H9 (cell line): ENCODE results near the gene SEC11A. TPM values are rescaled to one million over a fixed set of nuclear protein-coding genes. Genes with fewer than 3 reads are reported as not detected.

Experiments
- DNase-seq: peaks from one replicate; pipeline ENCODE4 v3.0.0-alpha.2; 2017
- H2AFZ ChIP-seq: one replicate; pipeline ENCODE4 v1.6.1; 2013; ENCODE audit warnings: mild to moderate bottlenecking, low read length, control low read depth, moderate library complexity
- H2AK5ac ChIP-seq: 2 replicates; pipeline ENCODE4 v1.6.1; 2013; ENCODE audit warnings: low read length, control low read depth, mixed read lengths; ENCODE audit not compliant: insufficient read length
- H2BK120ac ChIP-seq: one replicate; pipeline ENCODE4 v1.6.1; 2013; ENCODE audit warnings: low read depth, mild to moderate bottlenecking, low read length, control low read depth, inconsistent platforms; ENCODE audit not compliant: poor library complexity, severe bottlenecking
- H2BK12ac ChIP-seq: 2 replicates; pipeline ENCODE4 v1.6.1; 2013; ENCODE audit warnings: low read length, control low read depth, mixed read lengths, low read depth; ENCODE audit not compliant: insufficient read length
- H2BK15ac ChIP-seq: 2 replicates; pipeline ENCODE4 v1.6.1; 2013; ENCODE audit warnings: low read depth, low read length, control low read depth
- H2BK20ac ChIP-seq: one replicate; pipeline ENCODE4 v1.6.1; 2013; ENCODE audit warnings: low read depth, mild to moderate bottlenecking, low read length, control low read depth, inconsistent platforms; ENCODE audit not compliant: poor library complexity, severe bottlenecking
- H2BK5ac ChIP-seq: 2 replicates; pipeline ENCODE4 v1.6.1; 2013; ENCODE audit warnings: low read length, control low read depth, mixed read lengths; ENCODE audit not compliant: insufficient read length
- H3K14ac ChIP-seq: 2 replicates; pipeline ENCODE4 v1.6.1; 2013; ENCODE audit warnings: low read length, control low read depth; ENCODE audit not compliant: insufficient read depth
- H3K18ac ChIP-seq: 2 replicates; pipeline ENCODE4 v1.6.1; 2013; ENCODE audit warnings: low read depth, mild to moderate bottlenecking, mixed read lengths, low read length, control low read depth; ENCODE audit not compliant: insufficient read length
- H3K23ac ChIP-seq: 2 replicates; pipeline ENCODE4 v1.6.1; 2013; ENCODE audit warnings: low read length, control low read depth, mixed read lengths, low read depth; ENCODE audit not compliant: insufficient read length
- H3K23me2 ChIP-seq: 2 replicates; pipeline ENCODE4 v1.6.1; 2013; ENCODE audit warnings: low read depth, mild to moderate bottlenecking, mixed read lengths, low read length, control low read depth; ENCODE audit not compliant: insufficient read length, poor library complexity, severe bottlenecking
- H3K27ac ChIP-seq: 2 replicates; pipeline ENCODE4 v1.5.1; 2013; ENCODE audit warnings: low read length, control low read depth, mixed read lengths, low read depth; ENCODE audit not compliant: insufficient read length
- H3K27me3 ChIP-seq: 2 replicates; pipeline ENCODE4 v1.6.1; 2013; ENCODE audit warnings: low read length, control low read depth, inconsistent platforms; ENCODE audit not compliant: insufficient read depth
- H3K4ac ChIP-seq: 2 replicates; pipeline ENCODE4 v1.6.1; 2013; ENCODE audit warnings: low read depth, mild to moderate bottlenecking, control low read depth, inconsistent platforms, low read length, moderate library complexity
- H3K4me1 ChIP-seq: 2 replicates; pipeline ENCODE4 v1.6.1; 2013; ENCODE audit warnings: low read length, control low read depth, inconsistent platforms; ENCODE audit not compliant: insufficient read depth
- H3K4me2 ChIP-seq: 2 replicates; pipeline ENCODE4 v1.6.1; 2013; ENCODE audit warnings: low read length, control low read depth, mixed read lengths; ENCODE audit not compliant: insufficient read length, insufficient read depth
- H3K56ac ChIP-seq: 2 replicates; pipeline ENCODE4 v1.6.1; 2013; ENCODE audit warnings: low read depth, mild to moderate bottlenecking, mixed read lengths, low read length, control low read depth; ENCODE audit not compliant: insufficient read length
- H3K79me1 ChIP-seq: 2 replicates; pipeline ENCODE4 v1.6.1; 2013; ENCODE audit warnings: low read depth, mild to moderate bottlenecking, moderate library complexity, low read length, control low read depth, inconsistent platforms; ENCODE audit not compliant: insufficient read depth, poor library complexity, severe bottlenecking
- H3K79me2 ChIP-seq: 2 replicates; pipeline ENCODE4 v1.6.1; 2013; ENCODE audit warnings: low read length, control low read depth, inconsistent platforms; ENCODE audit not compliant: insufficient read depth
- H3K9ac ChIP-seq: 2 replicates; pipeline ENCODE4 v1.6.1; 2013; ENCODE audit warnings: low read length, control low read depth, mixed read lengths; ENCODE audit not compliant: insufficient read length; ENCODE audit errors: extremely low read depth
- H3K9me3 ChIP-seq: one replicate; pipeline ENCODE4 v1.6.1; 2013; ENCODE audit warnings: low read depth, low read length, inconsistent platforms; ENCODE audit not compliant: control insufficient read depth
- H3T11ph ChIP-seq: one replicate; pipeline ENCODE4 v1.6.1; 2013; ENCODE audit warnings: mild to moderate bottlenecking, low read length, control low read depth, inconsistent platforms
- H4K20me1 ChIP-seq: one replicate; pipeline ENCODE4 v1.6.1; 2013; ENCODE audit not compliant: control insufficient read depth, insufficient read length, insufficient read depth
- H4K5ac ChIP-seq: 2 replicates; pipeline ENCODE4 v1.6.1; 2013; ENCODE audit warnings: low read depth, mild to moderate bottlenecking, mixed read lengths, low read length, control low read depth; ENCODE audit not compliant: insufficient read length
- H4K8ac ChIP-seq: replicated peaks from 2 replicates; pipeline ENCODE4 v1.6.1; 2013; ENCODE audit warnings: low read length, control low read depth, mixed read lengths, low read depth; ENCODE audit not compliant: insufficient read length
- H4K91ac ChIP-seq: 2 replicates; pipeline ENCODE4 v1.6.1; 2013; ENCODE audit warnings: low read depth, mild to moderate bottlenecking, moderate library complexity, mixed read lengths, low read length, control low read depth; ENCODE audit not compliant: insufficient read length
- H3K27ac Mint-ChIP-seq, 3 experiments: 2 replicates in 2 of 3; 3 replicates in 1 of 3; pipeline ENCODE4 v1.8.0; 2020 to 2021; ENCODE audit warnings: mixed read lengths in 3 of 3, mild to moderate bottlenecking in 1 of 3, moderate library complexity in 1 of 3
- H3K27me3 Mint-ChIP-seq: 2 replicates; pipeline ENCODE4 v1.8.0; 2021; ENCODE audit warnings: low read depth, mild to moderate bottlenecking, moderate library complexity, mixed read lengths
- H3K36me3 Mint-ChIP-seq, 3 experiments: 2 replicates in 2 of 3; 3 replicates in 1 of 3; pipeline ENCODE4 v1.8.0; 2020 to 2021; ENCODE audit warnings: low read depth in 3 of 3, mixed read lengths in 3 of 3; ENCODE audit not compliant: insufficient read depth in 1 of 3
- H3K4me1 Mint-ChIP-seq, 2 experiments: 2 replicates each; pipeline ENCODE4 v1.8.0; 2020; ENCODE audit warnings: mixed read lengths in 2 of 2
- H3K4me3 Mint-ChIP-seq, 2 experiments: 2 replicates in 1 of 2; 3 replicates in 1 of 2; pipeline ENCODE4 v1.8.0; 2020 to 2021; ENCODE audit warnings: mild to moderate bottlenecking in 2 of 2, mixed read lengths in 2 of 2, moderate library complexity in 1 of 2
- H3K9me3 Mint-ChIP-seq, 2 experiments: 2 replicates in 1 of 2; 3 replicates in 1 of 2; pipeline ENCODE4 v1.8.0; 2020; ENCODE audit warnings: mild to moderate bottlenecking in 2 of 2, mixed read lengths in 2 of 2, moderate library complexity in 1 of 2
- WGBS: extraction: QIAGEN DNeasy Blood & Tissue Kit; methylation state at CpG from one replicate; pipeline ENCODE4 v1.1.7; 2013; ENCODE audit warnings: missing lambda C conversion rate, low lambda C conversion rate, mixed read lengths; ENCODE audit not compliant: insufficient read length; ENCODE audit errors: extremely low coverage; 5-methylcytosine and 5-hydroxymethylcytosine counted together
- total RNA-seq: library from RNA; stranded (reverse); gene quantifications from 2 replicates; pipeline ENCODE4 v1.2.1, GENCODE V29; 2021
- TF ChIP-seq, protein P1 (sequence below): fragments of 200-600 bp; sonication (generic); conservative IDR thresholded peaks from 3 replicates; pipeline ENCODE4 v1.8.0; 2021; ENCODE audit warnings: antibody characterized with exemption, mild to moderate bottlenecking

Gene SEC11A
- total RNA-seq, 1 experiment from 2014 or later, result 250 TPM

GRCh38 chr15:84725001-84725491, 9.1 kb upstream of the SEC11A start:
- Histone ChIP-seq H3K18ac (no peak overlapping the region), H4K20me1 (no peaks in the 10 kb centered on the region), H3K4ac (no peak overlapping the region), H3K79me1 (no peaks in the 10 kb centered on the region), H3K79me2 (no peaks in the 10 kb centered on the region), H2BK20ac (no peak overlapping the region), H2AK5ac (no peak overlapping the region), H4K5ac (no peak overlapping the region), H3K23me2 (no peaks in the 10 kb centered on the region), H3K27ac (no peak overlapping the region), H3K14ac (no peak overlapping the region), H3T11ph (no peak overlapping the region), H3K4me2 (no peak overlapping the region), H3K9ac (no peak overlapping the region), H4K8ac (no peak overlapping the region), H3K27me3 (no peaks in the 10 kb centered on the region), H3K4me1 (no peaks in the 10 kb centered on the region; the same call in 1 of the 2 replicates), H3K23ac (no peak overlapping the region), H2BK15ac (no peak overlapping the region), H3K56ac (no peak overlapping the region), H2BK5ac (no peak overlapping the region), H2BK120ac (no peak overlapping the region), H2BK12ac (no peak overlapping the region), H3K9me3 (no peaks in the 10 kb centered on the region), H4K91ac (no peak overlapping the region), H2AFZ (no peak overlapping the region)
- Mint-ChIP-seq H3K9me3 (no peaks in the 10 kb centered on the region), H3K27ac (peak overlapping the region in 1 of 3 experiments; percentile 76; a peak in 2 of 7 replicates), H3K27me3 (no peaks in the 10 kb centered on the region), H3K4me1 (peaks cover 7 to 8% of the 10 kb centered on the region in 2 experiments; a peak in 3 of 4 replicates), H3K36me3 (no peaks in the 10 kb centered on the region), H3K4me3 (no peak overlapping the region)
- TF ChIP-seq, protein P1, sequence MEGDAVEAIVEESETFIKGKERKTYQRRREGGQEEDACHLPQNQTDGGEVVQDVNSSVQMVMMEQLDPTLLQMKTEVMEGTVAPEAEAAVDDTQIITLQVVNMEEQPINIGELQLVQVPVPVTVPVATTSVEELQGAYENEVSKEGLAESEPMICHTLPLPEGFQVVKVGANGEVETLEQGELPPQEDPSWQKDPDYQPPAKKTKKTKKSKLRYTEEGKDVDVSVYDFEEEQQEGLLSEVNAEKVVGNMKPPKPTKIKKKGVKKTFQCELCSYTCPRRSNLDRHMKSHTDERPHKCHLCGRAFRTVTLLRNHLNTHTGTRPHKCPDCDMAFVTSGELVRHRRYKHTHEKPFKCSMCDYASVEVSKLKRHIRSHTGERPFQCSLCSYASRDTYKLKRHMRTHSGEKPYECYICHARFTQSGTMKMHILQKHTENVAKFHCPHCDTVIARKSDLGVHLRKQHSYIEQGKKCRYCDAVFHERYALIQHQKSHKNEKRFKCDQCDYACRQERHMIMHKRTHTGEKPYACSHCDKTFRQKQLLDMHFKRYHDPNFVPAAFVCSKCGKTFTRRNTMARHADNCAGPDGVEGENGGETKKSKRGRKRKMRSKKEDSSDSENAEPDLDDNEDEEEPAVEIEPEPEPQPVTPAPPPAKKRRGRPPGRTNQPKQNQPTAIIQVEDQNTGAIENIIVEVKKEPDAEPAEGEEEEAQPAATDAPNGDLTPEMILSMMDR, result no peak
- WGBS, result no CpG with 5 or more reads among the region's 1 CpG
- DNase-seq, result no peak
